ENCODE measurements around the gene C11orf97. TPM values are rescaled to one million over a fixed set of nuclear protein-coding genes. Genes with fewer than 3 reads are reported as not detected.
"Not testable (repeated sequence)": the region's sequence is repeated elsewhere in the genome, so short reads cannot be mapped to it uniquely, and the experiment has no call there.

C11orf97 gene
- total RNA-seq, 1 experiment from 2014 or later, result not detected

DNA sequence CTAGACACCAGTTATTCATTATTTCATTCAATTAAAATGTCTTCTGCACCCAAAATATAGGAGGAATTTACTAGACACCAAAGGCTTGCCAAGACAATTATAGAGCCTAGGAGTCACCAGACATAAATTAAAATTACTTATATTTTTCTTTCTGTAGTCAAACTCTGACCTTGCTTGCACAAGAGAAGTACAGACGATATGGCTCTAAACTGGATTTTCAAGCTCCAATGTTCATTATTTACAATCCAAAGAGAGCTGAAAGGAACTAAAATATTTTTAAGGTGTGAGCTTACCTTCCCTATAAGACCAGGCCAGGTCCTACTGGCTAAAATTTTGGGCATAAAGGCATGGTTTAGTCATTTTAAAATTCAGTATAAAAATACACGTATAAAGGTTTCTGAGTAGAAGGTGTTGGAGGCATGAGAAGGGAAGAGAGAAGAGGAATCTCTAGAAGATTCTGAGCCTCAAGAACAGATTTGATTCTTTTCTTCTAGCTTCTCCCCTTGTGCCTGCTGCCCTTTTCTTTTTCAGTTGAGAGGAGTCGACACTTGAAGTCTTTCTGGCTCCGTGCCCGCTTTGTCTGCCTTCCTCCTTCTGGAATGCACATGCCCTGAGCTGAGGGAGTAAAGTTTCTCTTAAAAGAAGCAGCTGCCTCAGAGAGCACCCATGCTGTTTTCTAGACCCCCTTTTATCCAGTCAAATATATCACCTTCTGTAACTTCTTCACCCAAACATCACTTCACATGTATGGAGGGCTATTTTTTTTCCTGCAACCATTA is 13.5 kb downstream of the C11orf97 start:
- DNase-seq (ENCODE audit: low read depth), result peak; percentile 78

DNA sequence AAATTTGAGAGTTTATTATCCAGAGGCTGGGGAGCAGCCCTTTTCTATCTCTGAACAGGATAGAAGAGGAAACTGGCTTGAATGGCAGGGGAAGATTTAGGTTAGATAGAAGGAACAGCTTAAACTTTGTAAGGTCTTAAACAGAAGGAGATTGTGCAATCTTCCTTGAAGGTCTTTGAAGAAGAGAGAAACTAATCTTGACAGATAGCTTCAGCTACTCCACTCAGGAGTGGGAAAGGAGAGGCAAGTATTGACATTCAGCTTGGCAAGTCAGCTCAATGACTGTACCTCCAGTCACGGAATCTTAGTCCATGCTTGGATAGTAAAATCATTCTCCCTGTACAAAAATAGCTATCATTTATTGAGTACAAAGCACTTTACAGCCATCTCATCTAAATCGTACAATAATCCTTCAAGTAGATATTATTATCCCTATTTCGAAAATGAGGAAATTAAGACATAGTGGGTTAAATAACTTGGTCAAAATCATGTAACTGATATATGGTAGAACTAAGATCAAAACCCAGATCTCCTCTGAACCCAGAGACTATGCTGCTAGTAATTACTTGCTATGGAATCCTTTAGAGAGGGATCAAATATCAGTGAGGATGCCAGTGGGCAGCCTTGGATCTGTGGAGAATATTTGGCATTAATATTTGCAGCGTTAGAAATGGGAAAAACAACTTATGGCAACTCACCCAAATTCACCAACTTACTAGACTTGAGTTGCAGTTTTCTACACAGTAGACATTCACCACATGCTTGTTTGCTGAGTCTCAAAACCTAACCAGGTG is 14.6 kb downstream of the C11orf97 start:
- no peak for DNase-seq (ENCODE audit: low read depth)

DNA sequence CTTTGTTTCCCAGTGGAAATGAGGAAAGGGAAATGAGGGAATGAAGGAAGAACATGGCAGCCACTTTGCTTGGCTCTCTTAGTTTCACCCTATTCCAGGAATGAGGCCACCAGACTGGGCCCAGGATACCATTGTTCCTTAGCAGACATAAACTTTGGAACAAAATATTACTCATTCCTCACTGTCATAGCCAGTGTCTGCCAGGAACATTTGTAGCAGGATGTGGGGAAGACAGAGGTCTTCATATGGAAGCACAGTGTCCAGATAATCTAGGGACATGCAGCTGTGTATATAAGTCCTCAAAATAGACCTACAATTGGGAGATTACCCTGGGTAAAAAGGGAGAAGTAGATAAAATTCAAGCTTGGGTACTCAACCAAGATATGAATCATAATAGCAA is 16.3 kb downstream of the C11orf97 start:
- peak; percentile 34 for DNase-seq (ENCODE audit: low read depth)

DNA sequence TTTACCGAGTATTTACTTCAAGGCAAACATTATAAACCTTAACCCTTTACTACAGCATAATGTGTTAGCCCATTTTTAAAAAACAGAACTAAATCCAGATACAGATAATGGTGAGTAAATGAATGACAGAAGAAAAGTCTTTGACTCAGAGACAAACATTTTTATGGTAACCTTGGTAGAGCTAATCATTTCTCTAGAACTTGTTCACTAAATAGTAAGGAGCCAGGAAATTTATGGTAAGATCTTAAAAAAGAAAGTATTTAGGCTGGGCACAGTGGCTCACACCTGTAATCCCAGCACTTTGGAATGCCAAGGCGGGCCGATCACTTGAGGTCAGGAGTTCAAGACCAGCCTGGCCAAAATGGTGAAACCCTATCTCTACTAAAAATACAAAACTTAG is 19.9 kb downstream of the C11orf97 start:
- no peak for DNase-seq (ENCODE audit: low read depth)

DNA sequence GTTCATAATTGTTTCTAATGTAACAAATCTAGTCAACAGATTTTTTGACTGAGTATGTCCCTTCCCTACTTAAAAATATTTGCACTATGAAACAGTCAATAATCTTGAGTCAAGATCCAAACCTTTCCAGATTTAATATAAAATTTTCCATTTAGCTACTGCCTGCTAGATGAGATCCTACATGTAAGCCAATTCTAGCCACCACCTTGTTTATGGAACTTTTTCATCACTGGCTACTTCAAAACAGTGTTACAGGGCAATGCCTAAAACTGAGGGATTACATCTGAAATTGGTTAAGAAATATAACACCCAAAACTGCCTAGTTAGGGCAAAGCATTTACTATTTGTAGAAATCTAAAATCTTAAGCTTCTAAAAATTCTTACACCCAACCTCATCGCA is 20.9 kb downstream of the C11orf97 start:
- no peak for DNase-seq (ENCODE audit: low read depth)

DNA sequence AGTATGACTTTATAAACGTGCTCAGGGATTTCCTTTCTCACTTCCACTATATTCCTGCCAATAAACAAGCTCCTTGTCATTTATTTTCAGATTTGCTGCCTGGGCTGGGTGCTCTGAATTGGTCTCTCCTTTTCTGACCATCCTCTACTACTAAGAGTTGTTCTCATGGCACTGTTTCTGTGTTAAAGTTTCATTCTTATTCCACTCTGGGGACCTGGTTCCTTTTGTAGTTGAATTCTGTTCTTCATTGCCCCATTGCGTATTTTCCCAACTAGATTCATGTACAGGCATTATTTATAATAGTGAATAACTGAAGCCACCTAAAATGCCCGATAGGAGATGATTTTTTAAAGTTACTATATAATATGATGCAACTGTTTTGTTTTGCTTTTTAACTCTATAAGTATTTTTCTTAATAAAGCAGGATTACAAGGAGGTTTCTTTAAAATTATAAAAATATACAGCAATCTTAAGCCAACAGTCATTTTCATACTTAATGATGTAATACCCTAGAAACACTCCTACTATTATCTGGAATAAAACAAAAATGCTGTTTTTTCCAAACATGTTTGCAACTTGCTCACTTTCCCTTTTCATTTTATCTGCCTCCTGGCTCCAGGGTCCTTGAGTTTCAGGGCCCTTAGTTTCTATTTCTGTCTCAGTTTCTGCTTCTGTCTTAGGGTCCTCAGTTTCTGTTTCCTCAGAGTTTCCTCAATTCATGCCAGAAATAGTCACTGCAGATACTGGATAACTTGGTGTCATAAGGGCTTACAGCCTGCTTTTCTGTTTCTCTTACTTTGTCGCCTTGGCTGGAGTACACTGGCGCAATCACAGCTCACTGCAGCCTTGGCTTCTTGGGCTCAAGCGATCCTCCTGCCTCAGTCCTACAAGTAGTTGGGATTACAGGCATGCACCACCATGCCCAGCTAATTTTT is 21.7 kb downstream of the C11orf97 start:
- DNase-seq (ENCODE audit: low read depth), result no peak

DNA sequence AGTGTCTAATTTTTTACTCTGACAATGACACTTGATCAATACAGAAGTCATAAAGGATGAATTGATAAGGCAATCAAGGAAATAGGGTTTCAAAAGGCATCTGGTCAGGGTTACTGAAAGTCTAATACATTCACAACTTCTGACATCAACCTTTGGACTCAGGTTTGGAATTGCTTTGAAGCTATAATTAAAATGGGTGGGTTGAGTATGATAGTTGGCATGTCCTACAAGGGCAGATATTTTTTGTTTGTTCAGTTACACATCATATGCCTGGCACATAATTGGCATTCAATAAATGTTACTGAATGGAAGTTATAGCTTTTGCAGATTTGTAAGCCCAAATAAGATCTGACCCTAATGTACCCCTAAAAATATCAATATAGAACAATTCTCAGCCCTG is 24.1 kb downstream of the C11orf97 start:
- DNase-seq (ENCODE audit: low read depth), result no peak

DNA sequence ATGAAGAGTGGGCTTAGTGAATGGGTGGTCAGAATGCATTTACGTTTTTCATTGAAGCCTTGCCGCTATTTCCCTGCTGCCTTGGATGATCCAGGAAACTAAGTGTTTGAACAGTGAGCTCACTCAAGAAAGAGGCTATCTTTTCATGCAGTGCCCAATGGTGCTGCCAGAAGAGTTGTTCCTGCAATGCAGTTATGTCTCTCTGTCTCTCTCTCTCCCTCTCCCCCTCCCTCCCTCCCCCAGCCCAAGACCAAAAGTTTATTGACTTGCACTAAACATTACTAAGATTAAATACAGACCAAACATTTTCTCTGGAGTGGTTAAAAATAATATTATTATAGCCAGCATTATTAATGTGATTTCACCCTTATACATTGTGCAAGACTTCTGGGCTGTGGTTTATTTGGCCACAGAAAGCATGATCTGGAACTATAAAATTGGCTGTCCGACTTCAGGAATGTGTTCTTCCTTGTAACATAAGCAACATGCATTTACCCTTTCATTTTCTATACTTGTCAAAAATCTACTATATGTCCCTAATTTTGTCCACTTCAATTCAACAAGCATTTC is 24.9 kb downstream of the C11orf97 start:
- peak; percentile 46 for DNase-seq (ENCODE audit: low read depth)

DNA sequence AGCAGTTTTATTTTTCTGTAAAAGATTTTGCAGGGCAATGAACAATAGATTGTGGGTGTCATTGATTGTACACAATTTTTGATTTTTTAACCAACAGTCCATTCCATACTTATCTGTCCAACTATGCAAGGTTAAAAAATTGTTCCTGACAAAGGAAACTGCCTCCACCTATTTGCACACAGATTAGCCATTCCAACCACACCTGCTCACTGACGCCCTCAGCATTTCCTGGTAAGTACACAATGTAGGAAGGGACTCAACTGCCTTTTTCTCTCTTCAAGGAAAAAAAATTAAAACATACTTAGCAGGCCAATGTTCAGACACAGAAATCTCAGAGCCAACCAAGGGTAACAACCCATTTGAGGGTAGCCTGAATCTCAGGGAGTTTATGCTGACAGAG is 27.2 kb downstream of the C11orf97 start:
- no peak for DNase-seq (ENCODE audit: low read depth)

DNA sequence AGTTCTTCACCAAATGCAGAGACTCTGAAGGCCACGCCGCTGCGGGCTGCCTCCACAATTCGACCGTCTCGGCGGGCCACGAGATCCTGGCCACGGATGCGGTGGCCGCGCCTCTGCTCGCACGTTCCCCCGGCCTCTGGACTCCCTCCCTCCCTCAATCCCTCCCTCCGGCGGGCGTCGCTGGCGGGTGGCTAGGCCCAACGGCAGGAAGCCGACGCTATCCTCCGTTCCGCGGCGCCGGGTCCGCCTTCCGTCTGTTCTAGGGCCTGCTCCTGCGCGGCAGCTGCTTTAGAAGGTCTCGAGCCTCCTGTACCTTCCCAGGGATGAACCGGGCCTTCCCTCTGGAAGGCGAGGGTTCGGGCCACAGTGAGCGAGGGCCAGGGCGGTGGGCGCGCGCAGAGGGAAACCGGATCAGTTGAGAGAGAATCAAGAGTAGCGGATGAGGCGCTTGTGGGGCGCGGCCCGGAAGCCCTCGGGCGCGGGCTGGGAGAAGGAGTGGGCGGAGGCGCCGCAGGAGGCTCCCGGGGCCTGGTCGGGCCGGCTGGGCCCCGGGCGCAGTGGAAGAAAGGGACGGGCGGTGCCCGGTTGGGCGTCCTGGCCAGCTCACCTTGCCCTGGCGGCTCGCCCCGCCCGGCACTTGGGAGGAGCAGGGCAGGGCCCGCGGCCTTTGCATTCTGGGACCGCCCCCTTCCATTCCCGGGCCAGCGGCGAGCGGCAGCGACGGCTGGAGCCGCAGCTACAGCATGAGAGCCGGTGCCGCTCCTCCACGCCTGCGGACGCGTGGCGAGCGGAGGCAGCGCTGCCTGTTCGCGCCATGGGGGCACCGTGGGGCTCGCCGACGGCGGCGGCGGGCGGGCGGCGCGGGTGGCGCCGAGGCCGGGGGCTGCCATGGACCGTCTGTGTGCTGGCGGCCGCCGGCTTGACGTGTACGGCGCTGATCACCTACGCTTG is 31.7 kb downstream of the C11orf97 start, which contains the start of gene FUT4:
TSS of gene FUT4 (plus strand) at position 227 of the 951 bp plus-strand sequence. CDS start at position 440, 213 bp downstream.
- DNase-seq (ENCODE audit: low read depth), result peak; percentile 75

DNA sequence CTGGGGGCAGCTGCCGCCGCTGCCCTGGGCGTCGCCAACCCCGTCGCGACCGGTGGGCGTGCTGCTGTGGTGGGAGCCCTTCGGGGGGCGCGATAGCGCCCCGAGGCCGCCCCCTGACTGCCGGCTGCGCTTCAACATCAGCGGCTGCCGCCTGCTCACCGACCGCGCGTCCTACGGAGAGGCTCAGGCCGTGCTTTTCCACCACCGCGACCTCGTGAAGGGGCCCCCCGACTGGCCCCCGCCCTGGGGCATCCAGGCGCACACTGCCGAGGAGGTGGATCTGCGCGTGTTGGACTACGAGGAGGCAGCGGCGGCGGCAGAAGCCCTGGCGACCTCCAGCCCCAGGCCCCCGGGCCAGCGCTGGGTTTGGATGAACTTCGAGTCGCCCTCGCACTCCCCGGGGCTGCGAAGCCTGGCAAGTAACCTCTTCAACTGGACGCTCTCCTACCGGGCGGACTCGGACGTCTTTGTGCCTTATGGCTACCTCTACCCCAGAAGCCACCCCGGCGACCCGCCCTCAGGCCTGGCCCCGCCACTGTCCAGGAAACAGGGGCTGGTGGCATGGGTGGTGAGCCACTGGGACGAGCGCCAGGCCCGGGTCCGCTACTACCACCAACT is 32.5 kb downstream of the C11orf97 start:
- no peak for DNase-seq (ENCODE audit: low read depth)

DNA sequence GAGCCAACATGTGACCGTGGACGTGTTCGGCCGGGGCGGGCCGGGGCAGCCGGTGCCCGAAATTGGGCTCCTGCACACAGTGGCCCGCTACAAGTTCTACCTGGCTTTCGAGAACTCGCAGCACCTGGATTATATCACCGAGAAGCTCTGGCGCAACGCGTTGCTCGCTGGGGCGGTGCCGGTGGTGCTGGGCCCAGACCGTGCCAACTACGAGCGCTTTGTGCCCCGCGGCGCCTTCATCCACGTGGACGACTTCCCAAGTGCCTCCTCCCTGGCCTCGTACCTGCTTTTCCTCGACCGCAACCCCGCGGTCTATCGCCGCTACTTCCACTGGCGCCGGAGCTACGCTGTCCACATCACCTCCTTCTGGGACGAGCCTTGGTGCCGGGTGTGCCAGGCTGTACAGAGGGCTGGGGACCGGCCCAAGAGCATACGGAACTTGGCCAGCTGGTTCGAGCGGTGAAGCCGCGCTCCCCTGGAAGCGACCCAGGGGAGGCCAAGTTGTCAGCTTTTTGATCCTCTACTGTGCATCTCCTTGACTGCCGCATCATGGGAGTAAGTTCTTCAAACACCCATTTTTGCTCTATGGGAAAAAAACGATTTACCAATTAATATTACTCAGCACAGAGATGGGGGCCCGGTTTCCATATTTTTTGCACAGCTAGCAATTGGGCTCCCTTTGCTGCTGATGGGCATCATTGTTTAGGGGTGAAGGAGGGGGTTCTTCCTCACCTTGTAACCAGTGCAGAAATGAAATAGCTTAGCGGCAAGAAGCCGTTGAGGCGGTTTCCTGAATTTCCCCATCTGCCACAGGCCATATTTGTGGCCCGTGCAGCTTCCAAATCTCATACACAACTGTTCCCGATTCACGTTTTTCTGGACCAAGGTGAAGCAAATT is 33.3 kb downstream of the C11orf97 start:
- DNase-seq (ENCODE audit: low read depth), result no peak

DNA sequence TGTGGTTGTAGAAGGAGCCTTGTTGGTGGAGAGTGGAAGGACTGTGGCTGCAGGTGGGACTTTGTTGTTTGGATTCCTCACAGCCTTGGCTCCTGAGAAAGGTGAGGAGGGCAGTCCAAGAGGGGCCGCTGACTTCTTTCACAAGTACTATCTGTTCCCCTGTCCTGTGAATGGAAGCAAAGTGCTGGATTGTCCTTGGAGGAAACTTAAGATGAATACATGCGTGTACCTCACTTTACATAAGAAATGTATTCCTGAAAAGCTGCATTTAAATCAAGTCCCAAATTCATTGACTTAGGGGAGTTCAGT is 33.9 kb downstream of the C11orf97 start:
- DNase-seq (ENCODE audit: low read depth), result no peak

DNA sequence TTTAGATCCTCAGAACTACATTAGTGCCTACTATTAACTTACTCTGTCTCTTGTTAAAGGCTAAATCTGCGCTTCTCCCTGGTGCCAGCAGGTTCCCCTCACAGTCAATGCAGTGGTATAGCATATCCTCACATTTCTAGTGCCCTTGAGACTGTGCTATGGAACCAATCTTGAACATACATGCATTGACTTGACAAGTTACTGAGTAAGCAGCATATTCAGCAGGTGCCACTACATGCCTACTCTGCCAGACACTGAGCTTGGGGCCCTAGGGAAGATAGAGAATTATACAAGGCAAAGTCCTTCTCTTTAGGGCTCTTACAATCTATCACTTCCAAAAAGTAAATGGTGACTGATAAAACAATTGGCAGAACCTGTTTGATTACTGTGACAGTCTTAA is 34.6 kb downstream of the C11orf97 start:
- no peak for DNase-seq (ENCODE audit: low read depth)

DNA sequence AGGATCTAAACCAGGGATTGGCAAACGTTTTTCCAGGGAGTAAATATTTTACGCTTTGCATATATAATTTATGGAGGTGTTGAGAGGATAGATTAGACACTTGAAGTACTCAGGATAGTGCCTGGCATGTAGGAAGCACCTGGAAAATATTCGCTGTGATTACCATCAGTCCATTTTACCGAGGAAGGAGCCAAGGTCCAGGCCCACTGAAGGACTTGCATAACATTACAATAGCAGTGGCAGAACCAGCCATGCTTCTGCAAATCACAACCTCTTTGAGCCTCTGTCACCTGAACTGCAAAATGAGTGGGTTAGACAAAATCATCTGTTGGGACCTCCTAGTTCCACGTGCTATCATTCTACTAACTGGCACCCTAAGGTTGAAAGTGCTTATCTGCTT is 36.9 kb downstream of the C11orf97 start:
- DNase-seq (ENCODE audit: low read depth), result no peak

DNA sequence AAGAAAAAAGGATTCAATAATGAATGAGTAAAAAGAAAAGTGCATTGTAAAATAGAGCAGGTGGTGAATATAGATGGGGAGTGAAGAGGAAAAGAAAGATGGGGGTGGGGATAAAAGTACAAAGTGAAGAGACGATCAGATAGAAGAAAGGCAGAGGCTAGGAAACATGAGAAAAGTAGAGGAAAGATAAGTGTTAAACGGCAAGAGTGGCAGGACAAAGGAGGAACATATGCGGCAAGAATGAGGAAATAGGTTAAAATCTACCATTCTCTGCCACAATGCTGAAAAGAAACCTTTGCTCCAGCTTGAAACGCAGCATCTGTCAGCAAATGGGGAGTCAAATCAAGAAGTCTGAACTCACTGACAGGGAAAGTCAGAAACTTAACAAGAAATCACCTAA is 38.3 kb downstream of the C11orf97 start:
- no peak for DNase-seq (ENCODE audit: low read depth)

DNA sequence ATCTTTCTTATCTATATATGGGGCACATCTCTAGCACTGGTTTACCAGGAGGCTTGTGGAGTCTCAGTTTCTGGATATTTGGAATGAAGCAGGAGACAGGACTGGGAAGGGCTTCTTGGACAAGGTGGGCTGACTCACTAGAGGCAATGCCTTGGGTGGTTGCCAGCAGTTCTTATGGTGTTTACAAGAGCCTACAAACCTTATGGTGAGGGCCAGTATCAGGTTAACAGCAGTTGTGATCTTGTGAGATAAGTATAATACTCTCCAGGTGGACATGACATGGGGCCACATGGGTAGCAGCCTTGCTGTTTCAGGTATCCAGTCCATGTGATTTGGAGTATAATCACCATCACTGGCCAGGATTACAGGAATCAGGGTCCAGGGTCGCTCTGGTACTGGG is 41.7 kb downstream of the C11orf97 start:
- DNase-seq (ENCODE audit: low read depth), result peak; percentile 27

DNA sequence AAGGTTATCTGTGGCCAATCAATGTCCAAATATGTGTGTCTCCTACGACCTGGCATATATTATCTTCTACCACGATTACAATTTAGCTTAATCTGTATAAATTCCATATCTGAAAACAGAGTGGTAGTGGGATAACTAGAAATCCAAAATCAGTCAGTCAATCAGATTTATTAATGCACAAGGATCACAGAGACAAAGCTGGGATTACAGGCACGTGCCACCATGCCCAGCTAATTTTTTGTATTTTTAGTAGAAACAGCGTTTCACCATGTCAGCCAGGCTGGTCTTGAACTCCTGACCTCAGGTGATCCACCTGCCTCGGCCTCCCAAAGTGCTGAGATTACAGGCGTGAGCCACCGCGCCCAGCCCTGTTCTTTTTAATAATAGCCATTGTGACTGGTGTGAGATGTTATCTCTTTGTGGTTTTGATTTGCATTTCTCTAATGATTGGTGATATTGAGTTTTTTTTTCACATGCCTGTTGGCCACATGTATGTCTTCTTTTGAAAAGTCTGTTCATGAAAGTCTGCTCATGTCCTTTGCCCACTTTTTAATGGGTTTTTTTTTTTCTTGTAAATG is 43.6 kb downstream of the C11orf97 start:
- not testable (repeated sequence) for DNase-seq (ENCODE audit: low read depth)

DNA sequence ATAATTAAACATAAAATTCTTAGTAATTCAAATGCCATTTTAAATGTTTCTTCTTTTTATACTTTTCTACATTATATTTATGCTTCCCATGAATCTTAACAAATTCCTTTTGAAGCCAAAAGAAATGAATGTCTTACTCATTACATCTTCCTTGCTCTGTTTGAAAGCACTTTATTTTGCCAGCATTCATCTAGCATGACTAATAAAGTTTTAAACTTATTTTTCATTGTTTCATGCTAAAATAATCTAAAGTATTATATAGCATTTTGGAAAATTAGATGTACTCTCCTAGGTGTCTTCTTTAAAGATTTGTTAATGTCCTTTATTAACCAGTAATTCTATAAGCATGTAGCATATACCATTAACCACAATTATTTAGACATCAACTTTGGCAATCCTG is 45.2 kb downstream of the C11orf97 start:
- DNase-seq (ENCODE audit: low read depth), result no peak

All from LHCN-M2 (cell line).